Lower leg skin (tissue), 3 donors: Measurements from ENCODE around the gene ZNF367.

ENCODE experiments used
- POLR2A ChIP-seq, 2 donors: fragments of 450-650 bp; IDR thresholded peaks; one replicate each; pipeline ENCODE4 v1.6.1; 2016 to 2017; ENCODE audit warnings: antibody characterized with exemption in 2 of 2, mild to moderate bottlenecking in 1 of 2, moderate library complexity in 1 of 2
- TF ChIP-seq, protein P1 (sequence below), 3 donors: fragments of 450-650 bp; IDR thresholded peaks; one replicate each; pipeline ENCODE4 v1.5.1; 2016; ENCODE audit warnings: antibody characterized with exemption in 3 of 3, mild to moderate bottlenecking in 3 of 3, moderate library complexity in 2 of 3

DNA sequence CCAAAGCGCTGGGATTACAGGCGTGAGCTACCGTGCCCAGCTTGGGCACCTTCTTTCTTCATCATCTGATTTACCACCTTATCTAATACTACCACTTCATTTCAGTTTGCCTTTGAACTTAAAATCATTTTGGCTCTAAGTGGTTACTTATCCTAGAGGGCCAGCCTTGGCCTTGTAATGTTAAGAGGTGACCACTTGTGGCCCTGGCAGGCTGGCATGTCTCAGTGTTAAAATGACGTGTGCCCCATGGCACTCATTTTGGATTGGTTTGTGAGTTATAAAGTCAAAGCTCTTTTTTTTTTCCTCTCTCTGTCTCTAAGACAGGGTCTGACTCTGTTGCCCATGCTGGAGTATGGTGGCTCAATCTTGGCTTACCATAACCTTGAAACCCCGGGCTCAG lies 49.6 kb upstream of the ZNF367 start:
- TF ChIP-seq, protein P1, sequence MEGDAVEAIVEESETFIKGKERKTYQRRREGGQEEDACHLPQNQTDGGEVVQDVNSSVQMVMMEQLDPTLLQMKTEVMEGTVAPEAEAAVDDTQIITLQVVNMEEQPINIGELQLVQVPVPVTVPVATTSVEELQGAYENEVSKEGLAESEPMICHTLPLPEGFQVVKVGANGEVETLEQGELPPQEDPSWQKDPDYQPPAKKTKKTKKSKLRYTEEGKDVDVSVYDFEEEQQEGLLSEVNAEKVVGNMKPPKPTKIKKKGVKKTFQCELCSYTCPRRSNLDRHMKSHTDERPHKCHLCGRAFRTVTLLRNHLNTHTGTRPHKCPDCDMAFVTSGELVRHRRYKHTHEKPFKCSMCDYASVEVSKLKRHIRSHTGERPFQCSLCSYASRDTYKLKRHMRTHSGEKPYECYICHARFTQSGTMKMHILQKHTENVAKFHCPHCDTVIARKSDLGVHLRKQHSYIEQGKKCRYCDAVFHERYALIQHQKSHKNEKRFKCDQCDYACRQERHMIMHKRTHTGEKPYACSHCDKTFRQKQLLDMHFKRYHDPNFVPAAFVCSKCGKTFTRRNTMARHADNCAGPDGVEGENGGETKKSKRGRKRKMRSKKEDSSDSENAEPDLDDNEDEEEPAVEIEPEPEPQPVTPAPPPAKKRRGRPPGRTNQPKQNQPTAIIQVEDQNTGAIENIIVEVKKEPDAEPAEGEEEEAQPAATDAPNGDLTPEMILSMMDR (IDR thresholded peaks at IDR 0.05) = no peak
- TF ChIP-seq POLR2A (IDR thresholded peaks at IDR 0.05) = no peak
